ENCODE measurements around the gene DGCR2.

DNA sequence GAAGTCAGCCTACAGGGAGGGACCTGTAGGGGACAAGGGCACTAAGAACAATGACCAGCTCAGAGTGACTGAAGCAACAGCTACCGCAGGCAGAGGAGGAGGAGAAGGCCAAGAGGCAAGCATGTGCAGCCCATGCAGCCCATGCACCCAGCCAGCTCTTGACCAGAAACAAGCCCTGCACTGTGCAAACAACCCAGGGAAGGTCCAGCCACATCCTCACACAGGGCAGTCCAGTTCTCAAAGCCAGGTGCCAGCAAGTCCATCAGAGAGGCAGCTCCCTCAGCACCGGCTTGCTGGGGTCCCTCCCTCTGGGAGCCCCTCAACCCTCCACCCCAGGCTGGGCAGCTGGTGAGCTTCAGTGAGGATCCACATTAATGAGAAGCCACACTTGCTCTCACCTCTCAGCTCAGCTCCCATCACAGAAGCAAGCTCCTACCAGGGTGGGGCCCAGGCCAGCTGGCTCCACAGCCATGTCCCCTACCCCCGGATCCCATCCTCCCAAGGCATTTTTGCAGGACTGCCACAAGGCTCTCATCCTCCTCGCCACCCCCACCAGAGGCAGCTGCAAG is 7.1 kb downstream of the DGCR2 start:
- TF ChIP-seq MAFK (IDR thresholded peaks at IDR 0.05; ENCODE audit: low read depth, low read length) (no peak), POLR2A (IDR thresholded peaks at IDR 0.05; ENCODE audit: low read depth, low read length) (no peak), RFX5 (IDR thresholded peaks at IDR 0.05; ENCODE audit: low read depth, low read length) (no peak), MAZ (IDR thresholded peaks at IDR 0.05; ENCODE audit: borderline replicate concordance, low read depth, low read length) (no peak), RCOR1 (IDR thresholded peaks at IDR 0.05; ENCODE audit: insufficient replicate concordance, low read length) (no peak), RAD21 (IDR thresholded peaks at IDR 0.05; ENCODE audit: low read length) (no peak), MXI1 (IDR thresholded peaks at IDR 0.05; ENCODE audit: borderline replicate concordance, low read depth, low read length) (no peak), SMC3 (IDR thresholded peaks at IDR 0.05; ENCODE audit: low read depth, low read length) (no peak)
- TF ChIP-seq, protein P1, sequence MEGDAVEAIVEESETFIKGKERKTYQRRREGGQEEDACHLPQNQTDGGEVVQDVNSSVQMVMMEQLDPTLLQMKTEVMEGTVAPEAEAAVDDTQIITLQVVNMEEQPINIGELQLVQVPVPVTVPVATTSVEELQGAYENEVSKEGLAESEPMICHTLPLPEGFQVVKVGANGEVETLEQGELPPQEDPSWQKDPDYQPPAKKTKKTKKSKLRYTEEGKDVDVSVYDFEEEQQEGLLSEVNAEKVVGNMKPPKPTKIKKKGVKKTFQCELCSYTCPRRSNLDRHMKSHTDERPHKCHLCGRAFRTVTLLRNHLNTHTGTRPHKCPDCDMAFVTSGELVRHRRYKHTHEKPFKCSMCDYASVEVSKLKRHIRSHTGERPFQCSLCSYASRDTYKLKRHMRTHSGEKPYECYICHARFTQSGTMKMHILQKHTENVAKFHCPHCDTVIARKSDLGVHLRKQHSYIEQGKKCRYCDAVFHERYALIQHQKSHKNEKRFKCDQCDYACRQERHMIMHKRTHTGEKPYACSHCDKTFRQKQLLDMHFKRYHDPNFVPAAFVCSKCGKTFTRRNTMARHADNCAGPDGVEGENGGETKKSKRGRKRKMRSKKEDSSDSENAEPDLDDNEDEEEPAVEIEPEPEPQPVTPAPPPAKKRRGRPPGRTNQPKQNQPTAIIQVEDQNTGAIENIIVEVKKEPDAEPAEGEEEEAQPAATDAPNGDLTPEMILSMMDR (conservative IDR thresholded peaks at IDR 0.05; ENCODE audit: low read depth, low read length), result no peak
- TF ChIP-seq, protein P2, sequence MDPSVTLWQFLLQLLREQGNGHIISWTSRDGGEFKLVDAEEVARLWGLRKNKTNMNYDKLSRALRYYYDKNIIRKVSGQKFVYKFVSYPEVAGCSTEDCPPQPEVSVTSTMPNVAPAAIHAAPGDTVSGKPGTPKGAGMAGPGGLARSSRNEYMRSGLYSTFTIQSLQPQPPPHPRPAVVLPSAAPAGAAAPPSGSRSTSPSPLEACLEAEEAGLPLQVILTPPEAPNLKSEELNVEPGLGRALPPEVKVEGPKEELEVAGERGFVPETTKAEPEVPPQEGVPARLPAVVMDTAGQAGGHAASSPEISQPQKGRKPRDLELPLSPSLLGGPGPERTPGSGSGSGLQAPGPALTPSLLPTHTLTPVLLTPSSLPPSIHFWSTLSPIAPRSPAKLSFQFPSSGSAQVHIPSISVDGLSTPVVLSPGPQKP (IDR thresholded peaks at IDR 0.05; ENCODE audit: borderline replicate concordance, low read depth, low read length), result no peak
- TF ChIP-seq, protein P3, sequence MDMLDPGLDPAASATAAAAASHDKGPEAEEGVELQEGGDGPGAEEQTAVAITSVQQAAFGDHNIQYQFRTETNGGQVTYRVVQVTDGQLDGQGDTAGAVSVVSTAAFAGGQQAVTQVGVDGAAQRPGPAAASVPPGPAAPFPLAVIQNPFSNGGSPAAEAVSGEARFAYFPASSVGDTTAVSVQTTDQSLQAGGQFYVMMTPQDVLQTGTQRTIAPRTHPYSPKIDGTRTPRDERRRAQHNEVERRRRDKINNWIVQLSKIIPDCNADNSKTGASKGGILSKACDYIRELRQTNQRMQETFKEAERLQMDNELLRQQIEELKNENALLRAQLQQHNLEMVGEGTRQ (IDR thresholded peaks at IDR 0.05; ENCODE audit: low read depth, low read length), result no peak

Measured in IMR-90 (cell line).